ENCODE results near the gene SLC23A3.

SLC23A3 gene

DNA sequence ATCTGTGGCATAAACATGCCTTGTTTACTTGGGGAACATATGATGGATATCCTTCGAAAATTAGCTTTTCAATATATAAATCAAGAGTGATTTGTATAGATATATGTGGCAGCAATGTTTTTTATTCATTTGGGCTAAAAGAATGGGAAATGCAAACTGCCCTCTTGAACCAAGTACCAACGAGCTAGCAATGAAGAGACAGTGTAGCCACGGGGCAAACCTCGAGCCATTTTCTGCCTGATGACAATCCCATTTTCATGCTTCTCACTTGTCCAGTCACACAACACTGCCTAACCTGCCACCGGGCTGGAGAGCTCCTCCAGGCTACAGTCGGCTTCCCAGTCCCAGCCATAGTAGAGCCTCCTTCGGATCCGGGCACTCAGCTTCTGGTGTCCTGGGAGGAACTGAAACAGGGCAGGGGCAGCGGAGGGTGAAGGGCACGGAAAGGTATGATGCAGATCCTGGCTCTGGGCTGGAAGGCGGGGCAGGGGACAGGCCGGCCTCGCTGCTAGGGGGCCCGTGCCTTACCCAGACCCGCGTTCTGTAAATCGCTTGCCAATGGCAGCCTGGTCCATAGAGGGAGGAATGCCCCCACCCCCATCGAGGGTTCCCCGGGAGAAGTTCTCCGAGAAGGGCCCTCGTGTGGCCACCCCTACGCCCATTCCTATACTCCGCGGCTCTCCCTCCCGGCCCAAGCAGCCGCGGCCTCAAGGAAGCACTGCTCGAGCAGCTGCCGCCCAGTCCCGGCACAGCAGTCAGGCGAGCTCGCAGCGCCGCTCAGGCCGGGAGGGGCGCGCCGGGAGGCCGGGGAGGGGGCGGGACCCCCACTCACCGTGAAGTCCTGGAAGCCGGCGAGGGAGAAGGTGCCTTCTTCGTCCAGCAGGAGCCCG is 6.3 kb upstream of the SLC23A3 start:
- H3K9ac ChIP-seq (ENCODE audit: low read depth, low read length), result peak overlapping the region; percentile 94
- H3K4me1 ChIP-seq (ENCODE audit: insufficient read depth, low read length), result peaks cover 10% of the 10 kb centered on the region; the same call in 1 of the 2 replicates
- H3K36me3 ChIP-seq (ENCODE audit: insufficient read depth, low read length), result no peaks in the 10 kb centered on the region
- no peaks in the 10 kb centered on the region for H3K9me3 ChIP-seq (ENCODE audit: control insufficient read depth, insufficient read depth, low read length)

DNA sequence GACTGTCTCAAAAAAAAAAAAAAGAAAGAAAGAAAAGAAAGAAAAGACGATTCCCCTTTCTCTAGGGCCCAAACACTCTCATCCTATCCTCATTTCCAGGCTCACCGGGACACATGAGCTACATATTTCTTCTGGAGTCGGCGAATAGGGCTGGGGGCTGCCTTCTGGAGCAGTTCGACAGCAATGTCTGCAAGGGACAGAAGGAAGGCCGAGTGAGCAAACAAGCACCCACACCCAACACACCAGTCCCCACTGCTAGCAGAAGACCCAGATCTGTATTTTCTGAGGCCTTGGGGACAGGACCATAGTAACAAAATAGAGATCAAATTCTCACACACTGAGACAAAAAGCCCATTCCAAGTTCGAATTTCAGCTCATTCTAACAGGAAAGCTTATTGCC is 5.7 kb upstream of the SLC23A3 start:
- H3K9ac ChIP-seq (ENCODE audit: low read depth, low read length), result 0 out of 2 replicates have a peak overlapping the region, but pooled peaks have one; percentile 94
- H3K9me3 ChIP-seq (ENCODE audit: control insufficient read depth, insufficient read depth, low read length), result no peaks in the 10 kb centered on the region
- H3K36me3 ChIP-seq (ENCODE audit: insufficient read depth, low read length), result no peaks in the 10 kb centered on the region
- peaks cover 10% of the 10 kb centered on the region; the same call in 1 of the 2 replicates for H3K4me1 ChIP-seq (ENCODE audit: insufficient read depth, low read length)

DNA sequence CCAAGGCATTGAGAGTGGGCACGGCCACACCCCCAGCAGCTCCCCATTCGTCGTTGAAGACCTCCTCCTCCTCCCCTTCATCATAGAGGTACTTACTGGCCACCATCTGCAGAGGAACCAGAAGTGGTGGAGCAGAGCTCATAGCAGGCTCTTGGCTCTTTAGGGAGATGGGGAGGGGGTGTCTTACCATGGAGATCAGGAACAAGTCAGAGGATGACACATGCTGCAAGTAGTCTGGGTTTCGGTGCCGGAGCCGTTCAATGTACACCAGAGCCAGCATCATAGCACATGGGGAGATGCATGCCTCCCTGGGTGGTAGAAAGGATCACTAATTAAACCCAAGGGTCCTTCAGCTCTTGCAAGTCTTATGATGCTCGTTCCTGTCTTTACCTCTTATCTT is 5.0 kb upstream of the SLC23A3 start:
- no peaks in the 10 kb centered on the region for H3K9me3 ChIP-seq (ENCODE audit: control insufficient read depth, insufficient read depth, low read length)
- no peak overlapping the region for H3K9ac ChIP-seq (ENCODE audit: low read depth, low read length)
- H3K36me3 ChIP-seq (ENCODE audit: insufficient read depth, low read length), result no peaks in the 10 kb centered on the region
- H3K4me1 ChIP-seq (ENCODE audit: insufficient read depth, low read length), result peaks cover 10% of the 10 kb centered on the region; the same call in 1 of the 2 replicates

DNA sequence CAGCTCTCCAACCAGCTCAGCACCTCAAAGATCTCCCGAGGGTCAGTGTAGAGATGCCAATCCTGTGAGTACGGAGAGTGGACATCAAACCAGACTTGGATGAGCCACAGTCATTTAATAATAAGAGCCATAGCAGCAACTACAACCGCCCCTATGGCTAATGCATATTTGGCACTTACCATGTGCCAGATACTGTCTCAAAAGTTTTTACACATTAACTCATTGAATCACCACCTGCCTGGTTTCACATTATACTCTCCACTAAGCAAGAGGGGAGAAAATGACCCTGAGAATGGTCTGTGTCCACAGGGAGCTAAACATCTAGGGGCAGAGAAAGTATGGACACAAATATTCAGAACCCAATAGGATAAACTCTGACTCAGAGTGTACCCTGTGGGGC is 4.3 kb upstream of the SLC23A3 start:
- peaks cover 10% of the 10 kb centered on the region; the same call in 1 of the 2 replicates for H3K4me1 ChIP-seq (ENCODE audit: insufficient read depth, low read length)
- H3K9me3 ChIP-seq (ENCODE audit: control insufficient read depth, insufficient read depth, low read length), result no peaks in the 10 kb centered on the region
- H3K9ac ChIP-seq (ENCODE audit: low read depth, low read length), result no peak overlapping the region
- no peaks in the 10 kb centered on the region for H3K36me3 ChIP-seq (ENCODE audit: insufficient read depth, low read length)

DNA sequence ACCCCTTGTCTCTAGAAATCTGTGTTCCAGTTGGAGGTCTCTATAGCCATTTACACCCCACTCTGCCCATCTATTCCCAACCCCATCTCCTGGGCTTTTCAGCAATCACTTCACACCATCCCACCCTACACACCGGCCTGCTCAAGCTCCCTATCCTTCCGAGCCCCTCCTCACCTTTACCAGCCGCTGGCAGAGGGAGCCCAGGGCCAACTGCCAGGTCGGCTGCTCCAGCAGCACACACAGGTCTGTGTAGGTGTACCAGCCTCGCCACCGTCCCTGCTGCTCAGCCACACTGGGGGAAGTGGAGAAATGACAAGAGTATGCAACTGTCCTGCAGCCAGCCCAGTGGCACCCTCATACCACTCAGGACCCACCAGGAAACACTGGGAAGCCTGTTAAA is 3.3 kb upstream of the SLC23A3 start:
- Histone ChIP-seq H3K9me3 (ENCODE audit: control insufficient read depth, insufficient read depth, low read length) (no peaks in the 10 kb centered on the region), H3K4me1 (ENCODE audit: insufficient read depth, low read length) (peaks cover 10% of the 10 kb centered on the region; the same call in 1 of the 2 replicates), H3K9ac (ENCODE audit: low read depth, low read length) (no peak overlapping the region), H3K36me3 (ENCODE audit: insufficient read depth, low read length) (no peaks in the 10 kb centered on the region)

DNA sequence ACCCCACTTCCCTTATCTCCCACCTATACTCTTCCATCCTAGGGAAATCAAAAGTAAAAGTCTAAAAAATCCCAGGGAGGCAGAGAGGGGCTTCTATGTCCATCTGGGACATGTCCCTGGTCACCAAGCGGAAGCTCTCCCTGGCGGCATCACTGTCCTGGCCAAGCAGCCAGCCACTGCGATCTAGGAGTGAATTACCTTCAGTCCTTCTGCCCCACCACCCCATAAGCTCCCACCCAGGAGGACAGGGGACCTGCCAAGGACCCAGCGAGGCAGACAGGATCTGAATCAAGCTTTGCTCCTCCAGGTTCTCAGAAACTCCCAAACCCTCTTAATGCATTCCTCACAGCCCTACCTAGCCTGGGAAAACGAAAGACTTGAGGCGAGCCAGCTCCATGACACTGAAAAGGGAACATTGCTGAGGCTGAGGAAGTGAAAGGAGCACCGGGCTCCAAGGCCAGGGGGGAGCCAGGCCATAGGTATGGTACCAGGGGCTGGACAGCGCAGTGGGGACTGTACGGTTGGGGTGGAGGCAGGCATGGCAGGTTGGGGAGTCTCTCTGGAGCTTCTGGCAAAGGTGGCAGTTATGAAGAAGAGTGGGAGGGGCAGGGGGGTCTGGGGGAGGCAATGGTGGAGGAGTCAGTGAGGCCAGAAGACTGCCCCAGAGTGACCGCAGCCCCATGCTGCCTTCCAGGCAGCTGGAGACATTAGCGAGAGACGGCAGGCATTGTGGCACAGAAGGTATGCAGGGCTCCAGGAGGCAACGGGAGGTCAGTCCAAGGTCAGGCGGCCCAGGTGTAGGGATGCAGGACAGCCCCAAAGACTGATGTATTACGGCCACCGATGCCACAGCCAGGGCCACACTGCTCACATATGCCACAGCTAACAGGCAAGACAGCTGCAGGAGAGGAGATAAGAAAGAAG is 2.7 kb upstream of the SLC23A3 start:
- Histone ChIP-seq H3K4me1 (ENCODE audit: insufficient read depth, low read length) (peaks cover 10% of the 10 kb centered on the region; the same call in 1 of the 2 replicates), H3K9me3 (ENCODE audit: control insufficient read depth, insufficient read depth, low read length) (no peaks in the 10 kb centered on the region), H3K36me3 (ENCODE audit: insufficient read depth, low read length) (no peaks in the 10 kb centered on the region), H3K9ac (ENCODE audit: low read depth, low read length) (no peak overlapping the region)

DNA sequence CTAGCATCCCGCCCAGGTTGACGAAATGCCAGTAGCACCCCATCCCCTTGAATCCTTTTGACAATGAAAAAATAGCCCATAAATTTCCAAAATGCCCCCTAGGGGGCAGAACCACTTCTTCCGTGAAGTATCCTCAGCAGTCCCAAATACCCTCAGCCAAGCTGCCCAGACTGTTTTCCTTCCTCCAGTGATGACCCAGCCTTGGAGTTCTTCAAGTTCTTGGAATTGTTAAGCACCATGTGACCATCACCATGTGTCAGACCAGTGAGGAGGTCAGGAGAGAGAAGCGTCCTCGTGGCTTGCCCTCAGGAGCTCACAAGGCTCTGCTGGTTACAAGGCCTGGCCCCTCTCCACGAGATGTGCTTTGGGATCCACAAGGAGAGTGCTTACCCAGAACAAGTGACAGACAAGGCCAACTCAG is 1.4 kb upstream of the SLC23A3 start:
- H3K4me1 ChIP-seq (ENCODE audit: insufficient read depth, low read length), result peaks cover 10% of the 10 kb centered on the region; the same call in 1 of the 2 replicates
- H3K36me3 ChIP-seq (ENCODE audit: insufficient read depth, low read length), result no peaks in the 10 kb centered on the region
- H3K9me3 ChIP-seq (ENCODE audit: control insufficient read depth, insufficient read depth, low read length), result no peaks in the 10 kb centered on the region
- no peak overlapping the region for H3K9ac ChIP-seq (ENCODE audit: low read depth, low read length)

DNA sequence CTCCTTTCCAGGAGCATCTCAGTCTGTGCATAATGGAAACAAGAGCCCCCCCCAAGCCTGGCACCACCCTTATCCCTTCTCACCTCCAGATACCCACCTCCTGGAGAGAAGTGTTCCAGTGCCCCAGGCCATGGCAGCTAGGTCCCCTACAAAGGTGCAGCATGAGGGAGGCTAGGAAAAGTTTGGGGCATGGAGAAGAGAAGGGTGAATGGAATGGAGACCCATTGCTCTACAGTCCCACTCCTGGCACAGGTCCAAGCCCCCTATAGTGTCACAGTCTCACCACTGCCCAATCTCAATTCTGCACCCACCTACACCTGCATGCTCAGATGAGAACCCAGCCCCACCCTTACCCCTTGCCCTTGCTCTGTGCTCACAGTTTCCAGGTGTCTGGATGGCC is 897 bp downstream of the SLC23A3 start:
- Histone ChIP-seq H3K9me3 (ENCODE audit: control insufficient read depth, insufficient read depth, low read length) (no peaks in the 10 kb centered on the region), H3K9ac (ENCODE audit: low read depth, low read length) (no peak overlapping the region), H3K36me3 (ENCODE audit: insufficient read depth, low read length) (no peaks in the 10 kb centered on the region), H3K4me1 (ENCODE audit: insufficient read depth, low read length) (peaks cover 4% of the 10 kb centered on the region; the same call in 1 of the 2 replicates)

DNA sequence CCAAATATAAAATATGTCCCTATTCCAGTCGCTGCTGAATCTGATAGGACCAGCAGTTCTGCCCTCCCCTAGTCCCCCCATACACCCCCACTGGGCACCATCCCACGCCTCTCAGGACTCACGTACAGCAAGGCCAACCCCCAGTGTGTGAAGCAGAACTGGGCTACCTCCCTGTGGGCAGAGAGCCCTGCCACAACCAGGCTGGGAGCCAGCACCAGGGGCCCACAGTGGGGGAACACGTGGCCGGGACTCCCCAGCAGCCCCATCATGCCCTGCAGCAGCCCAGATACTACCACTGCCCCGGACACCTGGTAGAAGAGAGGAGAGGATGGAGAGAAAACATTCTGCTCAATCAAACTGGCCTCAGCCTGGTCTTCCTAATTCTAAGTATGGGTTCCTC is 1.3 kb downstream of the SLC23A3 start:
- peaks cover 4% of the 10 kb centered on the region; the same call in 1 of the 2 replicates for H3K4me1 ChIP-seq (ENCODE audit: insufficient read depth, low read length)
- H3K36me3 ChIP-seq (ENCODE audit: insufficient read depth, low read length), result no peaks in the 10 kb centered on the region
- H3K9me3 ChIP-seq (ENCODE audit: control insufficient read depth, insufficient read depth, low read length), result no peaks in the 10 kb centered on the region
- no peak overlapping the region for H3K9ac ChIP-seq (ENCODE audit: low read depth, low read length)

DNA sequence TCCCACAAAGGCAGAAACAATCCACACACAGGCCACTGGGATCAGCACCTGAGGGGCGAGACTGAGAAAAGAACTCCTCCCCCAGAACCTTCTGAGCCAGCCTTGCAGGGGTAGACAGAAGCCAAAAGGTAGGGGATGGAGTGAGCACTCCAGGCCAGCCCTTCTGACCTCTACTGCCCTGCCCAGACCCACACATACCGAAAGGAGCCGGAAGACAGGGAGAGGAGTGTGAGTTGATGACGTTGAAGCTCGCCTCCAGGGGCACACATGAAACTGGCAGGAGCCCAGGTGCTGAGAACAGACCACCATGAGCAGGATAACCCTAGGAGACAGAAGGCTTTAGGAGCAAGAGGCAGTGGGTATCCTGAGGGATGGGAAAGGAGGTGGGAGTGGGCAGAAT is 1.8 kb downstream of the SLC23A3 start:
- H3K9me3 ChIP-seq (ENCODE audit: control insufficient read depth, insufficient read depth, low read length), result no peaks in the 10 kb centered on the region

DNA sequence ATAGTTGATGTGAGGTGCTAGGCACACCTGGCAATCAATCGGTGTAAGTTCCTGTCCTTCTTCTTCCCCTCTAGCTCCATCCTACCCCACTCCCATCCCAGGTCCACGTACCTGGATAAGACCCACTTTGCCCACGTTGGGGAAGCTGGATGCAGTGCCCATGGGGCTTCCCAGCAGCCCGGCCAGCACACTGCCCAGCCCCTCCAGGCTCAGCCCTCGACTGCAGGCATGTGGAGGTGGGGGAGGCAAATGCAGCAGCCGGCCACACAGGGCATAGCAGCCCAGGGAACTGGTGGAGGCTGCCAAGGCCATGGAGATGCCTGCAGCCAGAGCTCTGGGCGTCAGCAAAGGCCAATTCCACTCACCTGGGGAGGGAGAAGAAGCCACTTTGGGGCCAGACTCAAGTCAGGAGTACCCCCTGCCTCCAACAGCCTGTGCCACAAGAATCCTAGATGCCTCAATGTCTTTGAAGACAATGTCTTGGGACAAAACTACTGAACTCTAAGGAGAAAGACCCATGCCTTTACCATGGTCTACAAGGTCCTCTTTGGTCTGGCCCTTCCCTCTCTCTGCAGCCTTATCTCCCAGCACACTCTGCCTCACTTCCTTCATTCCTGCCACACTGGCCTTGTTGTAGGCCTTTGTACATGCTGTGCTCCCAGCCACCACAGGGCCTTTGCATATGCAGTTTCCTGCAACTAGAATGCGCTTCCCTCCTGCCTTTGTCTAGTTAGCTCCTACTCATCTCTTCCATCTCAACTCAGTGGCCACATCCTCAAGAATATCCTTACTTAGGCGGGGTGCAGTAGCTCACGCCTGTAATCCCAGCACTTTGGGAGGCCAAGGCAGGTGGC is 4.5 kb downstream of the SLC23A3 start:
- no peak overlapping the region for H3K9ac ChIP-seq (ENCODE audit: low read depth, low read length)

More for the DNA sequence above, 1.8 kb downstream of the SLC23A3 start:
- no peak overlapping the region for H3K9ac ChIP-seq (ENCODE audit: low read depth, low read length)
- H3K36me3 ChIP-seq (ENCODE audit: insufficient read depth, low read length), result no peaks in the 10 kb centered on the region
- H3K4me1 ChIP-seq (ENCODE audit: insufficient read depth, low read length), result peaks cover 4% of the 10 kb centered on the region; the same call in 1 of the 2 replicates

DNA sequence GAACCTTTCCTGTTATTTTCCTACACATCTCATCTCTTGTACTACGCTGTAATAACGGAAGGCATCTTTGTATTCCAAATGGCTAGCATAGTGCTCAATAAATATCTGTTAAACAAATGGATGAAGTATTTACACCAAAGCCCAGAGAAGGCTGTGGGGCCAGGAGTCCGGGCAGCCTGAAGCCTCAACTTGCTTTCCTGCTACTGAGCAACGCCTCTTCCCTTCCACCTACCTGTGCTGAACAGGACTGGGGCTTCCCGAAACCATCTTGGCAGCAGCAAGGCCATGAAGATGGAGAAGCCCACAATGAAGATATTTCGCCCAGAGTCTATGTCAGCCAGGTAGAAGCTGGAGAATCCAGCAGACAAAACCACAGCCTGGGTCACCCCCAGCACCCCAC is 6.7 kb downstream of the SLC23A3 start:
- no peaks in the 10 kb centered on the region for H3K9me3 ChIP-seq (ENCODE audit: control insufficient read depth, insufficient read depth, low read length)
- no peaks in the 10 kb centered on the region for H3K36me3 ChIP-seq (ENCODE audit: insufficient read depth, low read length)
- H3K4me1 ChIP-seq (ENCODE audit: insufficient read depth, low read length), result no peaks in the 10 kb centered on the region; the same call in 1 of the 2 replicates
- no peak overlapping the region for H3K9ac ChIP-seq (ENCODE audit: low read depth, low read length)

More for the DNA sequence above, 4.5 kb downstream of the SLC23A3 start:
- Histone ChIP-seq H3K4me1 (ENCODE audit: insufficient read depth, low read length) (no peaks in the 10 kb centered on the region; the same call in 1 of the 2 replicates), H3K9me3 (ENCODE audit: control insufficient read depth, insufficient read depth, low read length) (no peaks in the 10 kb centered on the region), H3K36me3 (ENCODE audit: insufficient read depth, low read length) (no peaks in the 10 kb centered on the region)

DNA sequence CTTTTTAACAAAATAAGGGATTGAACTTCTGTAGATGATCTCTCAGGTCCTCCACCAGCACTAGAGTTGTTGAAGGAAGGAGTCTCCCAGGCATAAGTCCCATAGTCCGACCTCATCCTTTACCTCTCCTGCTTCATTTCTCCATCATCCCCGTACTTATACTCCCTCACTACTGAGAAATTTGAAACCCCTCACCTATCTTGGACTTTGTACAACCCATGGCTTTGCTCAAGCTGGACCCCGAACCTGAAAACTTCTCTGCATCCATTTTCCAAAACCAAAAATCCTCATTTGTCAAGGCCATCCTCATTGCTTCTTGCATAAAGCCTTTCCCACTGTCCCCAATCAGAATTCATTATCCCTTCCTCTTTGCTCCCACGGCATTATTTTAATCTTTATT is 8.7 kb downstream of the SLC23A3 start:
- Histone ChIP-seq H3K9ac (ENCODE audit: low read depth, low read length) (peak overlapping the region; percentile 87; the same call in 1 of the 2 replicates), H3K4me1 (ENCODE audit: insufficient read depth, low read length) (no peaks in the 10 kb centered on the region; the same call in 1 of the 2 replicates), H3K36me3 (ENCODE audit: insufficient read depth, low read length) (no peaks in the 10 kb centered on the region), H3K9me3 (ENCODE audit: control insufficient read depth, insufficient read depth, low read length) (no peaks in the 10 kb centered on the region)

All from ES-I3 (cell line).